GM18498 (cell line): Measurements from ENCODE around the gene ZNF627.
"Not testable (repeated sequence)": the region's sequence is repeated elsewhere in the genome, so short reads cannot be mapped to it uniquely, and the experiment has no call there.

Experiments used
- ATAC-seq: cut with Tn5 transposase; IDR thresholded peaks from one replicate; pipeline ENCODE4 v1.9.1; 2021; ENCODE audit warnings: mild to moderate bottlenecking, moderate library complexity; ENCODE audit not compliant: unreplicated experiment

Gene ZNF627

GRCh38 chr19:11597202-11598102 lies at the start of gene ZNF627:
Gene ZNF627, plus strand, starts transcription at chr19:11597483. Its CDS starts 145 bp downstream, at chr19:11597628.
- peak; percentile 98 for ATAC-seq

- no peak for ATAC-seq
These were observed 49.2 kb upstream of the ZNF627 start for GRCh38 chr19:11547929-11548700.

- ATAC-seq: no peak
These were observed 47.8 kb upstream of the ZNF627 start for GRCh38 chr19:11549386-11549953.

- ATAC-seq: no peak
These were observed 47.0 kb upstream of the ZNF627 start for GRCh38 chr19:11550265-11550664.

- ATAC-seq: no peak
These were observed 45.6 kb upstream of the ZNF627 start for GRCh38 chr19:11551603-11552235.

- no peak for ATAC-seq
These were observed 44.5 kb upstream of the ZNF627 start for GRCh38 chr19:11552666-11553372.

- no peak for ATAC-seq
These were observed 43.1 kb upstream of the ZNF627 start for GRCh38 chr19:11554160-11554559.

- ATAC-seq: no peak
These were observed 42.0 kb upstream of the ZNF627 start for GRCh38 chr19:11555246-11555645.

- ATAC-seq: no peak
These were observed 40.5 kb upstream of the ZNF627 start for GRCh38 chr19:11556634-11557420.

- peak; percentile 81 for ATAC-seq
These were observed 38.1 kb upstream of the ZNF627 start, which contains the start of gene ELOF1 for GRCh38 chr19:11558881-11559828. Gene ELOF1, minus strand, starts transcription at chr19:11559230. Its CDS starts 4,883 bp downstream, at chr19:11554347.

GRCh38 chr19:11560404-11561051 lies 36.8 kb upstream of the ZNF627 start:
- ATAC-seq: peak; percentile 42

GRCh38 chr19:11563532-11563931 lies 33.8 kb upstream of the ZNF627 start:
- no peak for ATAC-seq

- ATAC-seq: not testable (repeated sequence)
These were observed 33.0 kb upstream of the ZNF627 start for GRCh38 chr19:11564082-11564807.

- not testable (repeated sequence) for ATAC-seq
These were observed 31.7 kb upstream of the ZNF627 start for GRCh38 chr19:11565649-11565980.

- no peak for ATAC-seq
These were observed 31.1 kb upstream of the ZNF627 start for GRCh38 chr19:11566164-11566563.

GRCh38 chr19:11570039-11570462 lies 27.2 kb upstream of the ZNF627 start:
- ATAC-seq: no peak

- not testable (repeated sequence) for ATAC-seq
These were observed 23.9 kb upstream of the ZNF627 start for GRCh38 chr19:11573354-11573753.
